ENCODE results near the gene PHACTR1. TPM values are rescaled to one million over a fixed set of nuclear protein-coding genes. Genes with fewer than 3 reads are reported as not detected.
"Not testable (repeated sequence)": the region's sequence is repeated elsewhere in the genome, so short reads cannot be mapped to it uniquely, and the experiment has no call there.

The PHACTR1 gene
- total RNA-seq, 2 experiments from 2014 or later: 0.58 to 0.72 TPM

- DNase-seq: peak; percentile 68
- H3K4me3 Mint-ChIP-seq: peak overlapping the region; percentile 66
- H3K4me1 Mint-ChIP-seq: peaks cover 34% of the 10 kb centered on the region
- H3K9me3 Mint-ChIP-seq: peaks cover 5% of the 10 kb centered on the region
- peaks cover 46% of the 10 kb centered on the region for H3K36me3 Mint-ChIP-seq
- H3K27ac Mint-ChIP-seq: peak overlapping the region; percentile 93
- no peaks in the 10 kb centered on the region for H3K27me3 Mint-ChIP-seq
Observed at GRCh38 chr6:13302751-13303667, 586.4 kb downstream of the PHACTR1 start.

- DNase-seq: peak; percentile 46
Observed at GRCh38 chr6:13303668-13304017, 587.1 kb downstream of the PHACTR1 start.

DNA sequence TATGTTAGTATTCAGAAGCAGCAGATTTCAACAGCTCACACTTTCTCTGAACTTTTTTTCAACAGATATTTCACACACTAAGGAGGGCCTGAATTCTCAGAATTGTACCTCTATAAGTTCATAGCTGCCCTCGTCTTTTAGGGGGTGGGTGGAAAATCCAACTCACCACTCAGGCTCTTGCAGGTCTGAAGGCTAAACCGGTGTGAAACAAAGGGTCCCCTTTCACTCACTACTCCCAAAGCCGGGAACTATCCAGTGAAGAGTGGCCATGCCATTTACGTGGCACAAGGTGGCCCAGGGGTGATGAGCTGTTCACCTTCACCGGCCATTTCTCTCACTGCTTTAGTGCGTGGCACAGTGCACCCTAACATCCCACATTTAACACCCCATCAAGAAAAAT lies 587.5 kb downstream of the PHACTR1 start:
- Mint-ChIP-seq H3K9me3 (peaks cover 5% of the 10 kb centered on the region), H3K4me3 (peak overlapping the region; percentile 12), H3K27ac (peak overlapping the region; percentile 93), H3K36me3 (peaks cover 46% of the 10 kb centered on the region), H3K27me3 (no peaks in the 10 kb centered on the region), H3K4me1 (peaks cover 35% of the 10 kb centered on the region)
- peak; percentile 32 for DNase-seq

More at GRCh38 chr6:13303668-13304017, 587.1 kb downstream of the PHACTR1 start:
- peaks cover 46% of the 10 kb centered on the region for H3K36me3 Mint-ChIP-seq
- peak overlapping the region; percentile 93 for H3K27ac Mint-ChIP-seq
- H3K4me3 Mint-ChIP-seq: no peak overlapping the region
- H3K4me1 Mint-ChIP-seq: peaks cover 35% of the 10 kb centered on the region
- H3K27me3 Mint-ChIP-seq: no peaks in the 10 kb centered on the region
- H3K9me3 Mint-ChIP-seq: peaks cover 5% of the 10 kb centered on the region

DNA sequence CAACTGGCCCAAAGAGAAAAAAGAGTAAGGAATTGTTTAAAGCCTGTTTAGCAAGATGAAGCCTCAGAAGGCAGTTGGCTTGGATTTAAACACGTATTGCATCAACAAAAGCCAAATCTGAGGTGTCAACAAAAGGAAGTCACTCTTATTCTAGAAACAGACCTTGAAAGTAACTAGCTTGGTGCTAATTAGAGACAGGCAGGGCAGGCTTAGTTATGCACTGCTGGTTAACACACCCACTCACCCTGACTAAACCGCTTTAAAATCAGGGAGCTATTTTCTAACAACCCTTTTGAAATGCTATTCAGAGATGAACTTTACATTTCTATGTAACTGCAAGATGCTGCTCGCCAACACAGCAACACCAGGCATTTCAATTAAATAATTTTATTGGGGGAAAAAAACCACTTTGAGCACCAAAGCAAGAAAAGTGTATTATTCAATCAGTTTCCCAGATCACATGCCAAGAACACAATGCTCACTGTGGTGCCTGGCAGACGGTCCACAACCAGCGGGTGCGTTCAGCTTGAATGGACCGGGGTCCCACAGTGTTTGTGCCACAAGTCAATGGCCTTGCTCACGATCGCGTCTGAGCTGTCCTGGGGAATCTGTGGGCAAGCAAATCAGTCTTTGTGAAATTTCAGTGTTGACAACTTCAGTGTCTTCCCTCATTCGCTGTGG lies 588.2 kb downstream of the PHACTR1 start:
- Mint-ChIP-seq H3K4me1 (peaks cover 35% of the 10 kb centered on the region), H3K9me3 (peaks cover 5% of the 10 kb centered on the region), H3K27me3 (no peaks in the 10 kb centered on the region), H3K27ac (peak overlapping the region; percentile 55), H3K4me3 (peak overlapping the region; percentile 12), H3K36me3 (peaks cover 46% of the 10 kb centered on the region)
- no peak for DNase-seq

DNA sequence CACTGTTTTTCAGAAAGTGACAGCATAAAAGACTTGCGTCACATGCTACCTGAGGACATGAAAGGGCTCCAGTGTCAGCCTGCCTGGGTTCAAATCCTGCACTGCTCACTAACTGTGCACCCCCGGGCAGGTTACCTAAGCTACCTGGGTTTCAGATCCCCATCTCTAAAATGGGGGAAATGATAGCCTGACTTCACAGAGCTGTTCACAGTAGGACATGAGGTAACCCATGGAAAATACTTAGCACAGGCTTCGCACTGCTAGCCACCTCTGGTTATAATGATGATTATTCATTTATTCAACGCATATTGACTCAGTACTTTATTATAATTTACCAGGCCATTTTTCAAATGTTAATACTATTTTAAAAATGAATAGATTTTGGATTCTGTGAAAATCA lies 588.7 kb downstream of the PHACTR1 start:
- no peak overlapping the region for H3K27ac Mint-ChIP-seq

GRCh38 chr6:13305791-13306190 lies 589.2 kb downstream of the PHACTR1 start:
- Mint-ChIP-seq H3K27me3 (no peaks in the 10 kb centered on the region), H3K27ac (no peak overlapping the region), H3K4me1 (peaks cover 35% of the 10 kb centered on the region), H3K4me3 (no peak overlapping the region), H3K9me3 (peaks cover 5% of the 10 kb centered on the region), H3K36me3 (peaks cover 45% of the 10 kb centered on the region)
- no peak for DNase-seq

More for the DNA sequence above, 588.7 kb downstream of the PHACTR1 start:
- Mint-ChIP-seq H3K9me3 (peaks cover 5% of the 10 kb centered on the region), H3K36me3 (peaks cover 46% of the 10 kb centered on the region), H3K27me3 (no peaks in the 10 kb centered on the region), H3K4me1 (peaks cover 35% of the 10 kb centered on the region), H3K4me3 (no peak overlapping the region)
- DNase-seq: no peak

DNA sequence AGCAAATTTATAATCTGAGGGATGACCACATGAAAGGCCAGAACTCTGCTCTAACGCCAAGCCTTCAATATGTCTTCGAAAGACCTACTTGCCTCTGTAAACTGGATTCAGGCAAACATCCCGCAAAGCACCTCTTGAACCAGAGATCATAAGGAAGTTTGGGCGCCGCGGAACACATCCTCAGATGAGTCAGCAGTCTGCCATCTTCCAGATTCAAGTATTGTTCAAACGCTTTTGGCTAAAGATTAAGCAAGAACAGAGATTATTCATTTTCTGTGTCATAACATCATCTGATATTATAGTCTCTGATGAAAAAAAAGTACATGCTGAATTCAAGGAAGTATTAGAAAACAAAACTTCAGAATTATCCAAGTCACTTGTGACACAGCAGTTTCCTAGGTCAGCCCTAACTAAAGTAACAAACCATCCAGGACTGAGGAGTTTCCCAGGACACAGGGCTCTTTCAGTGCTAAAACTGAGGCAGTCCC lies 591.0 kb downstream of the PHACTR1 start:
- no peak for DNase-seq
- peaks cover 30% of the 10 kb centered on the region for H3K4me1 Mint-ChIP-seq
- peak overlapping the region; percentile 8 for H3K27ac Mint-ChIP-seq
- H3K27me3 Mint-ChIP-seq: no peaks in the 10 kb centered on the region
- H3K36me3 Mint-ChIP-seq: peaks cover 42% of the 10 kb centered on the region
- peaks cover 5% of the 10 kb centered on the region for H3K9me3 Mint-ChIP-seq
- H3K4me3 Mint-ChIP-seq: no peak overlapping the region

- Mint-ChIP-seq H3K9me3 (peaks cover under 1% of the 10 kb centered on the region), H3K27me3 (no peaks in the 10 kb centered on the region), H3K4me3 (no peak overlapping the region), H3K4me1 (peaks cover 25% of the 10 kb centered on the region), H3K36me3 (peaks cover 36% of the 10 kb centered on the region), H3K27ac (no peak overlapping the region)
- no peak for DNase-seq
Observed at GRCh38 chr6:13308332-13308731, 591.8 kb downstream of the PHACTR1 start.

DNA sequence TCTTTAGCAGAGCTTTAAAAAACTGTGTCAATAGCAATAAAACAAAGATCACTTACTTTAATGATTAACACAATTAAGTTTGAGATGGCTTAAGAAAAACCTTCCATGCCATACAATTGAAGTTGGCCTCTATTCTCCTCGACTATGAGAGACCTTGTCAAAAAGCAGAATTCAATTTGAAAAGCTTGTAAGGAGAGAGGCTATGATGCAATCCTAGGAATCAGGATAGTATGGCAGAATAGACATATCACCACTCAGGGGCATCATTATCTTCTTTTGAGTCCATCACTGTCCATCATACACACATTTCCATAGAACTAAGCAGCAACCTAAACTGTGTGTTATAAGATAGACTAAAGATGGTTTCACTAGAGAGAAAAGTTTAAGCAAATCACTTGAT lies 594.6 kb downstream of the PHACTR1 start:
- Mint-ChIP-seq H3K4me3 (no peak overlapping the region), H3K27ac (no peak overlapping the region), H3K9me3 (no peaks in the 10 kb centered on the region), H3K36me3 (peaks cover 36% of the 10 kb centered on the region), H3K27me3 (no peaks in the 10 kb centered on the region), H3K4me1 (peaks cover 15% of the 10 kb centered on the region)
- DNase-seq: no peak

- no peak for DNase-seq
- peaks cover 31% of the 10 kb centered on the region for H3K36me3 Mint-ChIP-seq
- no peaks in the 10 kb centered on the region for H3K27me3 Mint-ChIP-seq
- no peak overlapping the region for H3K4me3 Mint-ChIP-seq
- H3K4me1 Mint-ChIP-seq: peaks cover 5% of the 10 kb centered on the region
- H3K27ac Mint-ChIP-seq: no peak overlapping the region
- H3K9me3 Mint-ChIP-seq: no peaks in the 10 kb centered on the region
Observed at GRCh38 chr6:13314806-13315205, 598.2 kb downstream of the PHACTR1 start.

DNA sequence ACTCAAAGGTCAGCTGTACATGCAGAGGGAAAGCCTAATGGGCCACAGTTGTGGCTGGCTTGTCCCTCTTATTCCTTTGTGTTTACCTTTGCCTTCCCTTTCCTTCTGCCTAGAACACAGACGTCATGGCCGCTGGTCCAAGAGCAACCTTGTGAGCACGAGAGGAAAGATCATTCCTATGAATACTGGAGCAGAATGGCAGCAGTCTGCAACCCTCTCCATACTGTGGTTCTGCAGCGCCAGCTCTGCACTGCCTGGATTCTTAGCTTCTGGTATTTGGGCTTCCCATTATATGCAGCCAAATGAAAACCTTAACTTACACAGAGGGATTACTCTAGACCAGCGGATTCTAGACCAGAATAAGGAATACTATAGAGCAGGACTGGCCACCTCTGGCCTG lies 599.3 kb downstream of the PHACTR1 start:
- no peak for DNase-seq
- H3K27me3 Mint-ChIP-seq: no peaks in the 10 kb centered on the region
- no peak overlapping the region for H3K4me3 Mint-ChIP-seq
- no peak overlapping the region for H3K27ac Mint-ChIP-seq
- H3K36me3 Mint-ChIP-seq: peaks cover 39% of the 10 kb centered on the region
- no peaks in the 10 kb centered on the region for H3K9me3 Mint-ChIP-seq
- H3K4me1 Mint-ChIP-seq: peaks cover 5% of the 10 kb centered on the region

DNA sequence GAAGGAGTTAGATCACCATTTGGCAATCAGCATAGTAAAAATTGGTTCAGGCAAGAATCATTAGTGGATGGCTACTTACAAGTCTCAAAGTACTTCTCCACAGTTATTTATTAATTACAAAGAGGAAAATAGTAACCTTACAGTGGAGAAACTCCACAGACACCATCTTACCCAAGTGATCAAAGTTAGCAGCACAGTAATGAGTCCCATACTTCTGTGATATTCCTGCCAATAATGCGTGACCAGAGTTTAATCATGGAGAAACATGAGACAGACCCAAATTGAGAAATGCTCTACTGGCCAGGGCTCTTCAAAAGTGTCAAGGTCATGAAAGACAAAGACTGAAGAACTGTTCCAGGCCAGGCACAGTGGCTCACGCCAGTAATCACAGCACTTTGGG lies 602.3 kb downstream of the PHACTR1 start:
- Mint-ChIP-seq H3K36me3 (peaks cover 28% of the 10 kb centered on the region), H3K27me3 (no peaks in the 10 kb centered on the region)

DNA sequence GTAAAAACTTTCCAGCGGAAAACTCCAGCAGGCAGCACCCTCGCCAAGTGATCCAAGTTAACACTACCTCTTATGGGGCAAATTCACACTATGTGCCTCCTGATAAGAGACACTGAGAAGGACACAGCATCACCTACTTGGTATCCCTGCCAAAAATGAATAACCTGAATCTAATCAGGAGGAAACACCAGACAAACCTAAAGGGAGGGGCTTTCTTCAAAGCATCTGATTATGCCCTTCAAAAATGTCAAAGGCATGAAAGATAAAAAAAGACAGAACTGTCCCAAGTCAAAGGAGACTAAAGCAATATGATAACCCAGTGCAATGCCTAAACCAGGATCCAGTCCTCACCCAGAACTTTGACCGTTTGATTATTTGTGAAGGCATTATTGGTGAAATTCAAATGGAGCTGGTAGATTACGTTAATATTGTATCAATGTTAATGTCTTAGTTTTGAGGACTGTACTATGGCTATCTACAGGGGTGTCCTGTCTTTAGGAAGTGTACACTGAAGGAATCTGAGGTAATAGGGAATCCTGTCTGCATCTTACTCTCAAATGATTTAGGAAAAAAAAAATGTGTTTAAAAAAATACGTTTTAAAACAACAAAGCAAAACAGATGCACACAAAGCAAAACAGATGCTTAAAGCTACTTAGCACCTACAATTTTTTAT lies 603.5 kb downstream of the PHACTR1 start:
- peaks cover 4% of the 10 kb centered on the region for H3K4me1 Mint-ChIP-seq
- no peak overlapping the region for H3K27ac Mint-ChIP-seq
- H3K36me3 Mint-ChIP-seq: peaks cover 29% of the 10 kb centered on the region

More for the DNA sequence above, 602.3 kb downstream of the PHACTR1 start:
- H3K27ac Mint-ChIP-seq: no peak overlapping the region
- no peak overlapping the region for H3K4me3 Mint-ChIP-seq
- H3K4me1 Mint-ChIP-seq: peaks cover 5% of the 10 kb centered on the region
- DNase-seq: no peak
- H3K9me3 Mint-ChIP-seq: no peaks in the 10 kb centered on the region

GRCh38 chr6:13326031-13326586 lies 609.5 kb downstream of the PHACTR1 start:
- not testable (repeated sequence) for H3K27ac Mint-ChIP-seq, H3K27me3 Mint-ChIP-seq, H3K9me3 Mint-ChIP-seq, H3K36me3 Mint-ChIP-seq, H3K4me3 Mint-ChIP-seq, DNase-seq
- H3K4me1 Mint-ChIP-seq: peaks cover 23% of the 10 kb centered on the region

More for the DNA sequence above, 603.5 kb downstream of the PHACTR1 start:
- H3K27me3 Mint-ChIP-seq: no peaks in the 10 kb centered on the region
- no peaks in the 10 kb centered on the region for H3K9me3 Mint-ChIP-seq
- H3K4me3 Mint-ChIP-seq: no peak overlapping the region
- DNase-seq: no peak

GRCh38 chr6:13327691-13328075 lies 611.1 kb downstream of the PHACTR1 start:
- Mint-ChIP-seq H3K36me3 (peaks cover 6% of the 10 kb centered on the region), H3K4me3 (peak overlapping the region; percentile 89), H3K9me3 (no peaks in the 10 kb centered on the region), H3K27ac (peak overlapping the region; percentile 82), H3K4me1 (peaks cover 26% of the 10 kb centered on the region), H3K27me3 (no peaks in the 10 kb centered on the region)
- DNase-seq: no peak

Measured in activated naive CD8-positive, alpha-beta T cell treated with anti-CD3 and anti-CD28 coated beads for 36 hours (primary cell).